ENCODE results near the gene GNG3.

GNG3 gene

DNA sequence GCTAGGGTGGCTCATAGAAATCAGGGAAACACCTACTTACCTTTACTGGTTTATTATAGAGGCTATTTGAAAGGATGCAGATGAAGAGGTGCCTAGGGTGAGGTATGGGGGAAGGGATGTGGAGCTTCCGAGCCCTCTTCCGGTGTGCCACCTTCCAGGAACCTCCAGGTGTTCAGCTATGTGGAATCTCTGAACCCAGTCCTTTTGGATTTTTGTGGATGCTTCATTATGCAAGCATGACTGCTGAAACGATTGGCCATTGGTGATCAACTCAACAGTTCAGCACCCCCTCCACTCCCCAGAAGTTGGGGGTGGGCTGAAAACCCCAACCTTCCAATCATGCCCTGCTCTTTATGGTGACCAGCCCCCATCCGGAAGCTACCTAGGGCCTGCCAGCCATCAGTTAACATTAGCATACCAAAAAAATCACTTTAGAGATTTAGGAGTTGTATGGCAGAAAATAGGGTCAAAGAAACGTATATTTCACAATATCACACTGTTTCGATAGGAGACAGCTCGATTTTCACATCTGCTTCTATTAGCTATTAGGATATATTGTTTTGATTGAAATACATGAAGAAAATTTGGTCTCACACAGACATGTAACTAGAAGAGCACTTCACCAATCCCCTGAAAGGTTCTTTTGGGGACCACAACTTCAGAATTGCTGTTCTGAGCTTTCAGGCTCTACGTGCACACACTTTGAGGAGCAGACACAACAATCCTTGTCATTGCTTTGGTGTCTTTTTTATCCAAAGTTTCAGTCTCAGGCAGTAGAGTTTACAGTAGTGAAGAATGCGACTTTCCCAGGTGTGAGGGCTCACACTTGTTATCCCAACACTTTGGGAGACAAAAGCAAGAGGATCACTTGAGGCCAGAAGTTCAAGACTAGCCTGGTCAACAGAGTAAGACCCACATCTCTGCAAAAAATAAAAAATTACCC lies 50.6 kb downstream of the GNG3 start:
- DNase-seq (ENCODE audit: low spot score), result no peak

Data from cerebellar cortex (tissue), 1 donor.